CD4-positive, alpha-beta T cell (primary cell): ENCODE results near the gene LGALS13. TPM values are rescaled to one million over a fixed set of nuclear protein-coding genes. Genes with fewer than 3 reads are reported as not detected.

ENCODE experiments used
- ATAC-seq: fragments of 200-7000 bp; cut with Tn5 transposase; one replicate; pipeline ENCODE4 v1.10.0; 2022; ENCODE audit warnings: mild to moderate bottlenecking; ENCODE audit not compliant: poor library complexity
- CTCF ChIA-PET: fragments of 350-600 bp; sonication (Branson Sonifier 250); formaldehyde crosslinking; loops from one replicate; lab custom pipeline; 2021; ENCODE audit warnings: antibody characterized with exemption, inconsistent platforms; lab: Charles Lee
- POLR2A ChIA-PET: fragments of 350-600 bp; sonication (Branson Sonifier 250); formaldehyde crosslinking; loops from one replicate; lab custom pipeline; 2021; ENCODE audit warnings: antibody characterized with exemption, inconsistent platforms; lab: Charles Lee
- DNase-seq, 14 experiments: peaks; one replicate each; pipeline ENCODE4 v3.0.0-alpha.2; 2013 to 2020; ENCODE audit warnings: mixed read lengths in 2 of 14
- H3K27ac ChIP-seq, 2 donors: one replicate each; pipeline versions ENCODE4 v1.5.1 to v1.7.0; 2013; ENCODE audit warnings: low read length in 2 of 2, low read depth in 1 of 2, mild to moderate bottlenecking in 1 of 2
- H3K27me3 ChIP-seq, 2 experiments: 1 replicate in 1 of 2; 2 replicates in 1 of 2; pipeline versions ENCODE4 v1.6.1 to v1.7.0; 2013; ENCODE audit warnings: low read length in 2 of 2, control low read depth in 1 of 2, mild to moderate bottlenecking in 1 of 2, moderate library complexity in 1 of 2; ENCODE audit not compliant: insufficient read depth in 2 of 2, control insufficient read depth in 1 of 2
- H3K36me3 ChIP-seq: one replicate; pipeline ENCODE4 v1.6.1; 2013; ENCODE audit warnings: low read length, control low read depth; ENCODE audit not compliant: insufficient read depth
- H3K4me1 ChIP-seq: one replicate; pipeline ENCODE4 v1.6.1; 2013; ENCODE audit warnings: low read length, control low read depth; ENCODE audit not compliant: insufficient read depth
- H3K4me3 ChIP-seq: one replicate; pipeline ENCODE4 v1.5.1; 2013; ENCODE audit warnings: mild to moderate bottlenecking, low read length, moderate library complexity
- H3K9me3 ChIP-seq, 2 experiments: 1 replicate in 1 of 2; 2 replicates in 1 of 2; pipeline versions ENCODE4 v1.6.1 to v1.7.0; 2013; ENCODE audit warnings: low read length in 2 of 2, mild to moderate bottlenecking in 2 of 2, control low read depth in 1 of 2, moderate library complexity in 1 of 2; ENCODE audit not compliant: control insufficient read depth in 1 of 2, insufficient read depth in 1 of 2
- H3K27ac Mint-ChIP-seq: one replicate; pipeline ENCODE4 v1.8.0; 2020; ENCODE audit warnings: mixed read lengths
- H3K27me3 Mint-ChIP-seq: one replicate; pipeline ENCODE4 v1.8.0; 2021; ENCODE audit warnings: mixed read lengths
- H3K36me3 Mint-ChIP-seq: one replicate; pipeline ENCODE4 v1.8.0; 2021; ENCODE audit warnings: low read depth, mixed read lengths
- H3K4me1 Mint-ChIP-seq: one replicate; pipeline ENCODE4 v1.8.0; 2021; ENCODE audit warnings: low read depth, mixed read lengths
- H3K4me3 Mint-ChIP-seq: one replicate; pipeline ENCODE4 v1.8.0; 2020; ENCODE audit warnings: mild to moderate bottlenecking, mixed read lengths
- H3K9me3 Mint-ChIP-seq: one replicate; pipeline ENCODE4 v1.8.0; 2020; ENCODE audit warnings: mixed read lengths
- intact Hi-C, 2 experiments: fragments of 100-400 bp; cut with DNase I in 1 of 2; cut with micrococcal nuclease in 1 of 2; formaldehyde crosslinking; loops; one replicate each; pipeline versions ENCODE4 v1.15.1 to v1.9.0; 2023 to 2025; cut with DNase I, micrococcal nuclease
- total RNA-seq, 174 experiments: library from RNA in 2 of 174; stranded (reverse) in 2 of 174; gene quantifications; one replicate each; pipeline ENCODE4 v1.2.3 and lab custom pipeline; 2021 to 2026
- TF ChIP-seq, protein P1 (sequence below): fragments of 200-600 bp; IDR thresholded peaks from one replicate; pipeline ENCODE4 v1.8.0; 2022; ENCODE audit warnings: antibody characterized with exemption, mild to moderate bottlenecking

Gene LGALS13
- total RNA-seq, 2 experiments from 2014 or later, result not detected

DNA sequence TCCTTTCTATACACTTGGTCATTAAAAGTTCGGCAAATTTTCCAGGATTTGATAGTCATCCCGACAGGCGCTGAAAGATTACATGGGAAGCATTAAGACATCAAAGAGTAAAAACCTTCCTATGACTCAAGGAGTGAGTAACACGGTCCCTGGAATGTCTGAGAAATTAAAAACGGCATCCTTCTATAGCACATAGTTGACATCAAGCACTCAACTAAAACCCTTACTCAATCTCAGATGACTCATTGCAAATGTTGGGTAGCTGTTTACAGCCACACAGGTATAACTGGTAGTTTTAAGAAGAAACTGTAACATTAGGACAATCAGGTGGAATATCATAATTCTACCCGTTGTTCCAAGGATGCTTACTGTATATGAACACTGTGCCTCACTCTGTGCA lies 6.4 kb upstream of the LGALS13 start:
- Mint-ChIP-seq H3K9me3 (peaks cover 7% of the 10 kb centered on the region), H3K4me3 (no peak overlapping the region), H3K27ac (no peak overlapping the region), H3K27me3 (peaks cover 89% of the 10 kb centered on the region), H3K36me3 (no peaks in the 10 kb centered on the region), H3K4me1 (no peaks in the 10 kb centered on the region)
- CTCF ChIA-PET, result no interaction called here
- peaks cover 4 to 27% of the 10 kb centered on the region in 2 experiments for H3K27me3 ChIP-seq
- no peak overlapping the region for H3K27ac ChIP-seq
- no peaks in the 10 kb centered on the region for H3K9me3 ChIP-seq
- no peaks in the 10 kb centered on the region for H3K4me1 ChIP-seq
- H3K4me3 ChIP-seq, result no peak overlapping the region
- ATAC-seq (no peak), DNase-seq (no peak)
- no peaks in the 10 kb centered on the region for H3K36me3 ChIP-seq
- TF ChIP-seq, protein P1, sequence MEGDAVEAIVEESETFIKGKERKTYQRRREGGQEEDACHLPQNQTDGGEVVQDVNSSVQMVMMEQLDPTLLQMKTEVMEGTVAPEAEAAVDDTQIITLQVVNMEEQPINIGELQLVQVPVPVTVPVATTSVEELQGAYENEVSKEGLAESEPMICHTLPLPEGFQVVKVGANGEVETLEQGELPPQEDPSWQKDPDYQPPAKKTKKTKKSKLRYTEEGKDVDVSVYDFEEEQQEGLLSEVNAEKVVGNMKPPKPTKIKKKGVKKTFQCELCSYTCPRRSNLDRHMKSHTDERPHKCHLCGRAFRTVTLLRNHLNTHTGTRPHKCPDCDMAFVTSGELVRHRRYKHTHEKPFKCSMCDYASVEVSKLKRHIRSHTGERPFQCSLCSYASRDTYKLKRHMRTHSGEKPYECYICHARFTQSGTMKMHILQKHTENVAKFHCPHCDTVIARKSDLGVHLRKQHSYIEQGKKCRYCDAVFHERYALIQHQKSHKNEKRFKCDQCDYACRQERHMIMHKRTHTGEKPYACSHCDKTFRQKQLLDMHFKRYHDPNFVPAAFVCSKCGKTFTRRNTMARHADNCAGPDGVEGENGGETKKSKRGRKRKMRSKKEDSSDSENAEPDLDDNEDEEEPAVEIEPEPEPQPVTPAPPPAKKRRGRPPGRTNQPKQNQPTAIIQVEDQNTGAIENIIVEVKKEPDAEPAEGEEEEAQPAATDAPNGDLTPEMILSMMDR, result no peak
- POLR2A ChIA-PET, result no interaction called here
- intact Hi-C loops, result no loop called here

DNA sequence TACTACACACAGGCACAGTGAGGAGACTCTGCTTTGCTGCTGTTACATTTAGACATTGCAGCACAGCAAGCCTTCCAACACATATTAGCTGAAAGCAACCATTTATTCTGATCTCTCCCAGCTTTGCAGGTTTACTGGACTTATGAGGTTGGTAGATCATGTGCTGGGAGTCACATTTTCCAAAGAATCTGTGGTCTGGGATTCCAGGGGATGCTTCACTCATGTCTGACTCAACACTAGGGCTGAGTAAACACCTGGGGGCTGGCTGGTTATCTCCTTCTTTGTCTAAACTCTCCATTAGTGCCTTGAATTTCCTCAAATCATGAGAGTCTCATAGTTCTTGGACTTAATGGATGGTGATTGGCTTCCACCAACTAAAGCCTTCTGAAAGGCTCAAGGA lies 5.4 kb upstream of the LGALS13 start:
- intact Hi-C loops, result no loop called here
- Histone ChIP-seq H3K4me1 (no peaks in the 10 kb centered on the region), H3K36me3 (no peaks in the 10 kb centered on the region), H3K4me3 (no peak overlapping the region), H3K27ac (no peak overlapping the region), H3K9me3 (no peaks in the 10 kb centered on the region), H3K27me3 (peaks cover 4 to 27% of the 10 kb centered on the region in 2 experiments)
- no peak overlapping the region for H3K27ac Mint-ChIP-seq
- ChIA-PET POLR2A (no interaction called here), CTCF (no interaction called here)
- no peak overlapping the region for H3K4me3 Mint-ChIP-seq
- H3K9me3 Mint-ChIP-seq, result peaks cover 7% of the 10 kb centered on the region
- no peak for DNase-seq
- TF ChIP-seq, protein P1, result no peak
- no peak for ATAC-seq
- peaks cover 85% of the 10 kb centered on the region for H3K27me3 Mint-ChIP-seq
- H3K4me1 Mint-ChIP-seq, result no peaks in the 10 kb centered on the region
- H3K36me3 Mint-ChIP-seq, result no peaks in the 10 kb centered on the region

DNA sequence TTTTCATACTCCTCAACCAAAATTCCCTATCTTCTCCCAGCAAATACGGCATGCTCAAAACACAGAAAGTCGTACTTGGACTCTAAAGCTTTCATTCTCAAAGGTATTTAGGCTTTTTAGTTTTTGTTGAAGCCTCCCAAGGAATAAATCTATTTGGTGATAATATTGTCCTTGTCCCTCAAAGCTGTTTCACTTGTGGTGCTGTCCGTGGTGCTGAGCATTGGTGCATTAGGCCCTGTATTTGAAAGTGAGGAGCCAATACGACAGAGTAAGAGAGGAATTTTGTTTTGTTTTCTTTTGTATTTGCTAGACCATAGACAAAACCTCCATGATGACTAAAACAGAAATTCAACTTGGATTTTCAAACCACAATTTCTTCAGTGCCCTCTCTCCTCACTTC lies 3.2 kb upstream of the LGALS13 start:
- H3K27me3 Mint-ChIP-seq, result peaks cover 77% of the 10 kb centered on the region

More for the DNA sequence above, 3.2 kb upstream of the LGALS13 start:
- no peak overlapping the region for H3K4me3 ChIP-seq
- no peaks in the 10 kb centered on the region for H3K36me3 Mint-ChIP-seq
- H3K9me3 ChIP-seq, result no peaks in the 10 kb centered on the region
- H3K4me1 ChIP-seq, result no peaks in the 10 kb centered on the region
- H3K27ac Mint-ChIP-seq, result no peak overlapping the region
- DNase-seq (peak in 3 of 14 experiments; percentile 4 to 21 (median 9)), ATAC-seq (no peak)
- ChIA-PET POLR2A (no interaction called here), CTCF (no interaction called here)
- H3K27ac ChIP-seq, result no peak overlapping the region
- peaks cover 4 to 27% of the 10 kb centered on the region in 2 experiments for H3K27me3 ChIP-seq
- intact Hi-C loops, result no loop called here
- H3K4me3 Mint-ChIP-seq, result no peak overlapping the region
- TF ChIP-seq, protein P1, result no peak
- H3K36me3 ChIP-seq, result no peaks in the 10 kb centered on the region
- no peaks in the 10 kb centered on the region for H3K4me1 Mint-ChIP-seq
- H3K9me3 Mint-ChIP-seq, result peaks cover 7% of the 10 kb centered on the region
